Panc1 (cell line): ENCODE data around the gene HS3ST6.

ENCODE experiments used
- POLR2AphosphoS5 ChIP-seq: IDR thresholded peaks from 2 replicates; pipeline ENCODE4 v1.6.1; 2012; ENCODE audit warnings: mild to moderate bottlenecking, low read depth, low read length, moderate library complexity
- TF ChIP-seq, protein P1 (sequence below), 2 experiments: IDR thresholded peaks; 2 replicates each; pipeline ENCODE4 v1.6.1; 2011 to 2012; ENCODE audit warnings: low read depth in 2 of 2, control low read depth in 1 of 2, low read length in 1 of 2, mild to moderate bottlenecking in 1 of 2, moderate library complexity in 1 of 2; ENCODE audit not compliant: insufficient read depth in 1 of 2
- TF ChIP-seq, protein P2 (sequence below): fragments of 450-650 bp; IDR thresholded peaks from 2 replicates; pipeline ENCODE4 v1.5.1; 2017; ENCODE audit warnings: mild to moderate bottlenecking

DNA sequence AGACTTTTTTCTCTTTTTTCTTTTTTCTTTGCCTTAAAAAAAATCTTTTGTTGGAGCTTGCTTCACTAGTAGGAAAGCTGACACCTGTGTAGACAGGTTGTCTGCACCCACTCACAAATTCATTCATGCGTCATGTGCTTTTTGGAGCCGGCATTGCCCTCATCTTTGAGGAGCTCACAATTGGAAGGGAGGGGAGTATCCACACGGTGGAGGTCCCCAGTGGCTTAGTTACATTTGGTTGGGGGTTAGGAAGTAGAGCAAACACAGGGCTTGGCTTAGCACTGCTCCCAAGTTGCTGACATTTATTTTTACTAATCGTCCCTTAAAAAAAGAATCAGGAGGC lies 27.5 kb downstream of the HS3ST6 start:
- TF ChIP-seq POLR2AphosphoS5, result no peak
- TF ChIP-seq, protein P1, sequence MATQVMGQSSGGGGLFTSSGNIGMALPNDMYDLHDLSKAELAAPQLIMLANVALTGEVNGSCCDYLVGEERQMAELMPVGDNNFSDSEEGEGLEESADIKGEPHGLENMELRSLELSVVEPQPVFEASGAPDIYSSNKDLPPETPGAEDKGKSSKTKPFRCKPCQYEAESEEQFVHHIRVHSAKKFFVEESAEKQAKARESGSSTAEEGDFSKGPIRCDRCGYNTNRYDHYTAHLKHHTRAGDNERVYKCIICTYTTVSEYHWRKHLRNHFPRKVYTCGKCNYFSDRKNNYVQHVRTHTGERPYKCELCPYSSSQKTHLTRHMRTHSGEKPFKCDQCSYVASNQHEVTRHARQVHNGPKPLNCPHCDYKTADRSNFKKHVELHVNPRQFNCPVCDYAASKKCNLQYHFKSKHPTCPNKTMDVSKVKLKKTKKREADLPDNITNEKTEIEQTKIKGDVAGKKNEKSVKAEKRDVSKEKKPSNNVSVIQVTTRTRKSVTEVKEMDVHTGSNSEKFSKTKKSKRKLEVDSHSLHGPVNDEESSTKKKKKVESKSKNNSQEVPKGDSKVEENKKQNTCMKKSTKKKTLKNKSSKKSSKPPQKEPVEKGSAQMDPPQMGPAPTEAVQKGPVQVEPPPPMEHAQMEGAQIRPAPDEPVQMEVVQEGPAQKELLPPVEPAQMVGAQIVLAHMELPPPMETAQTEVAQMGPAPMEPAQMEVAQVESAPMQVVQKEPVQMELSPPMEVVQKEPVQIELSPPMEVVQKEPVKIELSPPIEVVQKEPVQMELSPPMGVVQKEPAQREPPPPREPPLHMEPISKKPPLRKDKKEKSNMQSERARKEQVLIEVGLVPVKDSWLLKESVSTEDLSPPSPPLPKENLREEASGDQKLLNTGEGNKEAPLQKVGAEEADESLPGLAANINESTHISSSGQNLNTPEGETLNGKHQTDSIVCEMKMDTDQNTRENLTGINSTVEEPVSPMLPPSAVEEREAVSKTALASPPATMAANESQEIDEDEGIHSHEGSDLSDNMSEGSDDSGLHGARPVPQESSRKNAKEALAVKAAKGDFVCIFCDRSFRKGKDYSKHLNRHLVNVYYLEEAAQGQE (IDR thresholded peaks at IDR 0.05; ENCODE audit: insufficient read depth in 1 of 2, low read depth in 2 of 2, low read length in 1 of 2), result no peak
- TF ChIP-seq, protein P2, sequence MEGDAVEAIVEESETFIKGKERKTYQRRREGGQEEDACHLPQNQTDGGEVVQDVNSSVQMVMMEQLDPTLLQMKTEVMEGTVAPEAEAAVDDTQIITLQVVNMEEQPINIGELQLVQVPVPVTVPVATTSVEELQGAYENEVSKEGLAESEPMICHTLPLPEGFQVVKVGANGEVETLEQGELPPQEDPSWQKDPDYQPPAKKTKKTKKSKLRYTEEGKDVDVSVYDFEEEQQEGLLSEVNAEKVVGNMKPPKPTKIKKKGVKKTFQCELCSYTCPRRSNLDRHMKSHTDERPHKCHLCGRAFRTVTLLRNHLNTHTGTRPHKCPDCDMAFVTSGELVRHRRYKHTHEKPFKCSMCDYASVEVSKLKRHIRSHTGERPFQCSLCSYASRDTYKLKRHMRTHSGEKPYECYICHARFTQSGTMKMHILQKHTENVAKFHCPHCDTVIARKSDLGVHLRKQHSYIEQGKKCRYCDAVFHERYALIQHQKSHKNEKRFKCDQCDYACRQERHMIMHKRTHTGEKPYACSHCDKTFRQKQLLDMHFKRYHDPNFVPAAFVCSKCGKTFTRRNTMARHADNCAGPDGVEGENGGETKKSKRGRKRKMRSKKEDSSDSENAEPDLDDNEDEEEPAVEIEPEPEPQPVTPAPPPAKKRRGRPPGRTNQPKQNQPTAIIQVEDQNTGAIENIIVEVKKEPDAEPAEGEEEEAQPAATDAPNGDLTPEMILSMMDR, result no peak
